ENCODE results near the gene RBBP6. TPM values are rescaled to one million over a fixed set of nuclear protein-coding genes. Genes with fewer than 3 reads are reported as not detected.

Gene RBBP6
- polyA plus RNA-seq, 2 of the 4 experiments (the other 2 are of a cell fraction): 25.0 to 49.3 TPM

DNA sequence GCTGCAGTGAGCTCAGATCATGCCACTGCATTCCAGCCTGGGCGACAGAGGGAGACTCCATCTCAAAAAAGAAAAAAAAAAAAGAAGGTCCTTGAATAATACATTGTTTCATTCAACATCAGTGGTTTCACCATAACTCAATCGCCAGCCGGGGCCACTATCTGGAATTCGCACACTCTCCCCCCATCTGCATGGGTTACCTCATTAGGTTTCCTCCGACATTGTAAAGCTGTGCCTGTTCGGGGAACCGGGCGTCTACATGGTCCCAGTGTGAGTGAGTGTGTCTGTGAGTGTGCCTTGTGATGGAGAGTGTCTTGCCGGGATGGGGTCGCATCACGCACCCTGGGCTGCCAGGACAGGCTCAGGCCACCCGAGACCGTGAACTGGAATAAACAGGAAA lies 16.6 kb upstream of the RBBP6 start:
- H3K4me3 ChIP-seq: no peak overlapping the region
- DNase-seq (ENCODE audit: low read depth in 1 of 2, low spot score in 1 of 2): no peak
- CTCF ChIA-PET: interaction anchor here (0.5 to 2.1 kb wide), 4 partner anchors 8 to 432 kb away, joined by 3 to 6 read pairs (median 3); no protein-coding TSS in a partner anchor
- POLR2A ChIA-PET: no interaction called here
- no peak for FAIRE-seq
- H3K9me3 ChIP-seq: no peaks in the 10 kb centered on the region
- H3K4me2 ChIP-seq: no peak overlapping the region
- TF ChIP-seq JUNB (IDR thresholded peaks at IDR 0.05) (no peak), MAZ (IDR thresholded peaks at IDR 0.05; ENCODE audit: borderline replicate concordance, low read depth, low read length) (no peak), ZC3H11A (IDR thresholded peaks at IDR 0.05) (no peak), RCOR1 (IDR thresholded peaks at IDR 0.05; ENCODE audit: low read depth, low read length) (no peak), HOXB5 (CRISPR knock-in tag; IDR thresholded peaks at IDR 0.05) (no peak), CBX8 (IDR thresholded peaks at IDR 0.05) (no peak), SMC3 (IDR thresholded peaks at IDR 0.05) (no peak), RARB (CRISPR knock-in tag; IDR thresholded peaks at IDR 0.05) (no peak)
- TF ChIP-seq, protein P1, sequence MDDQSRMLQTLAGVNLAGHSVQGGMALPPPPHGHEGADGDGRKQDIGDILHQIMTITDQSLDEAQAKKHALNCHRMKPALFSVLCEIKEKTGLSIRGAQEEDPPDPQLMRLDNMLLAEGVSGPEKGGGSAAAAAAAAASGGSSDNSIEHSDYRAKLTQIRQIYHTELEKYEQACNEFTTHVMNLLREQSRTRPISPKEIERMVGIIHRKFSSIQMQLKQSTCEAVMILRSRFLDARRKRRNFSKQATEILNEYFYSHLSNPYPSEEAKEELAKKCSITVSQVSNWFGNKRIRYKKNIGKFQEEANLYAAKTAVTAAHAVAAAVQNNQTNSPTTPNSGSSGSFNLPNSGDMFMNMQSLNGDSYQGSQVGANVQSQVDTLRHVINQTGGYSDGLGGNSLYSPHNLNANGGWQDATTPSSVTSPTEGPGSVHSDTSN (IDR thresholded peaks at IDR 0.05): no peak
- TF ChIP-seq, protein P2, sequence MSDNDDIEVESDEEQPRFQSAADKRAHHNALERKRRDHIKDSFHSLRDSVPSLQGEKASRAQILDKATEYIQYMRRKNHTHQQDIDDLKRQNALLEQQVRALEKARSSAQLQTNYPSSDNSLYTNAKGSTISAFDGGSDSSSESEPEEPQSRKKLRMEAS (IDR thresholded peaks at IDR 0.05): no peak
- TF ChIP-seq, protein P3, sequence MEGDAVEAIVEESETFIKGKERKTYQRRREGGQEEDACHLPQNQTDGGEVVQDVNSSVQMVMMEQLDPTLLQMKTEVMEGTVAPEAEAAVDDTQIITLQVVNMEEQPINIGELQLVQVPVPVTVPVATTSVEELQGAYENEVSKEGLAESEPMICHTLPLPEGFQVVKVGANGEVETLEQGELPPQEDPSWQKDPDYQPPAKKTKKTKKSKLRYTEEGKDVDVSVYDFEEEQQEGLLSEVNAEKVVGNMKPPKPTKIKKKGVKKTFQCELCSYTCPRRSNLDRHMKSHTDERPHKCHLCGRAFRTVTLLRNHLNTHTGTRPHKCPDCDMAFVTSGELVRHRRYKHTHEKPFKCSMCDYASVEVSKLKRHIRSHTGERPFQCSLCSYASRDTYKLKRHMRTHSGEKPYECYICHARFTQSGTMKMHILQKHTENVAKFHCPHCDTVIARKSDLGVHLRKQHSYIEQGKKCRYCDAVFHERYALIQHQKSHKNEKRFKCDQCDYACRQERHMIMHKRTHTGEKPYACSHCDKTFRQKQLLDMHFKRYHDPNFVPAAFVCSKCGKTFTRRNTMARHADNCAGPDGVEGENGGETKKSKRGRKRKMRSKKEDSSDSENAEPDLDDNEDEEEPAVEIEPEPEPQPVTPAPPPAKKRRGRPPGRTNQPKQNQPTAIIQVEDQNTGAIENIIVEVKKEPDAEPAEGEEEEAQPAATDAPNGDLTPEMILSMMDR (IDR thresholded peaks at IDR 0.05): no peak
- peaks cover 33% of the 10 kb centered on the region for H3K4me1 ChIP-seq
- ATAC-seq: no peak
- H3K27ac ChIP-seq: no peak overlapping the region
- WGBS (ENCODE audit: missing lambda C conversion rate): 93% methylated on average over 13 of the region's 13 CpGs

DNA sequence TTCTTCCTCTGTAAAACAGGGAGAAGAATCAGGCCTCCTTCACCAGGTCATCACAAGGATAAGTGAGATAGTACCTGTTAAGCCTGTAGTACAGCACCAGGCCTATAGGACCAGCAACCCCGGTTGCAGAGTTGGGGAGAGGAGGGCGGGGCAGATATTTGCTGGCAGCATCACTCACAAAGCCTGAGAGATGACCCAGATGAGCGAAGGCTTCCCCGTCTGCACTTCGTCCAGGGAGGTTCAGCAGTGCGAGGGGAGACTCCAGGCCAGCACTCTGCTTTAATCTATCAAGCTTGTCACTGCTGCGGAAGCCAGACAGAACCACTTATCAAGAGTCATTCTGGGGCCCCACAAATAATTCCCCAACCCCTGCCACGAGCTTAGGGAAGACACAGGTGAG lies 15.8 kb upstream of the RBBP6 start:
- Histone ChIP-seq H3K4me2 (peak overlapping the region; percentile 18; the same call in 1 of the 3 replicates), H3K4me3 (no peak overlapping the region), H3K4me1 (peaks cover 33% of the 10 kb centered on the region), H3K27ac (peak overlapping the region in 1 of 2 experiments; percentile 45; a peak in 3 of 6 replicates), H3K9me3 (no peaks in the 10 kb centered on the region)
- no peak for FAIRE-seq
- ATAC-seq: peak; percentile 82 to 86
- CTCF ChIA-PET: interaction anchor here (0.9 to 2.1 kb wide), 4 partner anchors 8 to 19 kb away, joined by 3 to 6 read pairs (median 4); no protein-coding TSS in a partner anchor
- 65% methylated on average over 8 of the region's 8 CpGs for WGBS (ENCODE audit: missing lambda C conversion rate)
- no peak for TF ChIP-seq NPAS2 (CRISPR knock-in tag; IDR thresholded peaks at IDR 0.05; ENCODE audit: borderline replicate concordance)
- no peak for TF ChIP-seq ZNF302 (CRISPR knock-in tag; IDR thresholded peaks at IDR 0.05)
- TF ChIP-seq TFCP2L1 (CRISPR knock-in tag; IDR thresholded peaks at IDR 0.05): no peak
- no peak for TF ChIP-seq FOSL2 (IDR thresholded peaks at IDR 0.05)
- no peak for TF ChIP-seq FOSL2 (CRISPR knock-in tag; IDR thresholded peaks at IDR 0.05)
- TF ChIP-seq NFE2L2 (conservative IDR thresholded peaks at IDR 0.05; ENCODE audit: low read length): no peak
- no peak for TF ChIP-seq HOXB5 (CRISPR knock-in tag; IDR thresholded peaks at IDR 0.05)
- TF ChIP-seq MYC (IDR thresholded peaks at IDR 0.05; ENCODE audit: borderline replicate concordance, low read length): no peak
- TF ChIP-seq HEYL (CRISPR knock-in tag; IDR thresholded peaks at IDR 0.05): no peak
- TF ChIP-seq, protein P4, sequence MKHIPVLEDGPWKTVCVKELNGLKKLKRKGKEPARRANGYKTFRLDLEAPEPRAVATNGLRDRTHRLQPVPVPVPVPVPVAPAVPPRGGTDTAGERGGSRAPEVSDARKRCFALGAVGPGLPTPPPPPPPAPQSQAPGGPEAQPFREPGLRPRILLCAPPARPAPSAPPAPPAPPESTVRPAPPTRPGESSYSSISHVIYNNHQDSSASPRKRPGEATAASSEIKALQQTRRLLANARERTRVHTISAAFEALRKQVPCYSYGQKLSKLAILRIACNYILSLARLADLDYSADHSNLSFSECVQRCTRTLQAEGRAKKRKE (CRISPR knock-in tag; IDR thresholded peaks at IDR 0.05; ENCODE audit: low read depth): no peak
- TF ChIP-seq, protein P5, sequence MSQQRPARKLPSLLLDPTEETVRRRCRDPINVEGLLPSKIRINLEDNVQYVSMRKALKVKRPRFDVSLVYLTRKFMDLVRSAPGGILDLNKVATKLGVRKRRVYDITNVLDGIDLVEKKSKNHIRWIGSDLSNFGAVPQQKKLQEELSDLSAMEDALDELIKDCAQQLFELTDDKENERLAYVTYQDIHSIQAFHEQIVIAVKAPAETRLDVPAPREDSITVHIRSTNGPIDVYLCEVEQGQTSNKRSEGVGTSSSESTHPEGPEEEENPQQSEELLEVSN (IDR thresholded peaks at IDR 0.05; ENCODE audit: borderline replicate concordance, low read depth): no peak
- no peak for TF ChIP-seq CHD4 (IDR thresholded peaks at IDR 0.05; ENCODE audit: borderline replicate concordance)
- no peak for TF ChIP-seq BHLHE40 (IDR thresholded peaks at IDR 0.05; ENCODE audit: low read depth, low read length)
- peak; percentile 39 to 56 for DNase-seq (ENCODE audit: low read depth in 1 of 2, low spot score in 1 of 2)
- POLR2A ChIA-PET: no interaction called here

Measured in A549 (cell line).